IMR-90 (cell line): ENCODE results near the gene FN1.

Experiments used
- CTCF ChIP-seq: conservative IDR thresholded peaks from 2 replicates; pipeline ENCODE4 v1.5.1; 2012; ENCODE audit warnings: mild to moderate bottlenecking, low read depth, low read length, improper control_type of control experiment
- USF2 ChIP-seq: fragments of 150-350 bp; IDR thresholded peaks from 2 replicates; pipeline ENCODE4 v1.6.1; 2017; ENCODE audit warnings: mild to moderate bottlenecking, antibody characterized with exemption, low read length, low read depth

- TF ChIP-seq USF2: no peak
- no peak for TF ChIP-seq CTCF
Measured at GRCh38 chr2:215390550-215390913, 45.3 kb downstream of the FN1 start.
